Thyroid gland (tissue), 4 donors: Measurements from ENCODE around the gene JAKMIP1. TPM values are rescaled to one million over a fixed set of nuclear protein-coding genes. Genes with fewer than 3 reads are reported as not detected.

Source experiments
- DNase-seq, 2 donors: peaks; one replicate each; pipeline ENCODE4 v3.0.0-alpha.2; 2019
- H3K27ac ChIP-seq, 3 donors: fragments of 200-600 bp; sonication (generic); 1 replicate in 2 of 3; 2 replicates in 1 of 3; pipeline ENCODE4 v1.5.1; 2016 to 2019; ENCODE audit warnings: mild to moderate bottlenecking in 1 of 3, moderate library complexity in 1 of 3
- H3K27me3 ChIP-seq: fragments of 200-600 bp; sonication (generic); one replicate; pipeline ENCODE4 v1.5.1; 2019
- H3K36me3 ChIP-seq, 2 donors: fragments of 200-600 bp; sonication (generic); one replicate each; pipeline ENCODE4 v1.5.1; 2016 to 2019
- H3K4me1 ChIP-seq, 2 donors: fragments of 200-600 bp; sonication (generic); one replicate each; pipeline ENCODE4 v1.5.1; 2017 to 2019
- H3K4me3 ChIP-seq, 3 donors: fragments of 200-600 bp; sonication (generic); replicated peaks in 1 of 3; 1 replicate in 2 of 3; 2 replicates in 1 of 3; pipeline ENCODE4 v1.5.1; 2016; ENCODE audit warnings: mild to moderate bottlenecking in 1 of 3
- H3K9me3 ChIP-seq: fragments of 200-600 bp; sonication (generic); one replicate; pipeline ENCODE4 v1.5.1; 2017
- POLR2A ChIP-seq, 2 donors: fragments of 450-650 bp; IDR thresholded peaks; one replicate each; pipeline ENCODE4 v1.6.1; 2017; ENCODE audit warnings: antibody characterized with exemption in 2 of 2, mild to moderate bottlenecking in 2 of 2, moderate library complexity in 1 of 2
- WGBS, 2 donors: methylation state at CpG; one replicate each; pipeline ENCODE4 v1.1.5; 2017; 5-methylcytosine and 5-hydroxymethylcytosine counted together
- intact Hi-C: fragments of 100-400 bp; cut with DNase I; formaldehyde crosslinking; loops from one replicate; pipeline ENCODE4 v1.15.1; 2023
- total RNA-seq, 4 donors: library from RNA; depleted of rRNA; stranded (reverse); fragments of >200 nt; gene quantifications; one replicate each; pipeline ENCODE4 v1.2.3, GENCODE V29; 2016
- TF ChIP-seq, protein P1 (sequence below), 6 experiments: fragments of 200-600 bp in 3 of 6; fragments of 450-650 bp in 3 of 6; sonication (generic) in 3 of 6; IDR thresholded peaks; one replicate each; pipeline ENCODE4 v1.5.1; 2016 to 2019; ENCODE audit warnings: antibody characterized with exemption in 6 of 6, mild to moderate bottlenecking in 2 of 6, inconsistent platforms in 1 of 6, moderate library complexity in 1 of 6

JAKMIP1 gene
- total RNA-seq, 4 donors from 2014 or later, result 0.67 to 1.9 (median 1.1) TPM

DNA sequence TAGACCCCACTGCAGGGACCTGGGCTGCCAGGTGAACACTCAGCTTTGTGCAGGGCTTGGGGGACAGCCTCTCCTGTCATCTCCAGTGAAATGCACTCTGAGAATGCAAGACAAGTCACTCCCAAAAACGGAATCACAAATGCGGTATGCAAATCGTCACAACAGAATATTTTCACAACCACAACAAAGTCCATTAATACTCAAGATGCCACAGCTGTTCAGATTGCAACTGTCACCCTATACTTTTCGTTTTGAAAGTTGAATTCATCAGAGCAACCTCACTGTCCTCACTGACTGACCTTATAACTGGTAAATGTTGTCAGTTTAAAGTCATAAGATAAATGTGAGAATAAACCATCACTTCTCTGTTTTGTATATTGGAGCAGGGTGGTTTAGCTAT, 16.6 kb downstream of the JAKMIP1 start:
- WGBS, 2 donors, result 77 to 81% methylated on average over 4 of the region's 4 CpGs
- intact Hi-C loops, result no loop called here
- no peak for TF ChIP-seq POLR2A (IDR thresholded peaks at IDR 0.05)
- TF ChIP-seq, protein P1, sequence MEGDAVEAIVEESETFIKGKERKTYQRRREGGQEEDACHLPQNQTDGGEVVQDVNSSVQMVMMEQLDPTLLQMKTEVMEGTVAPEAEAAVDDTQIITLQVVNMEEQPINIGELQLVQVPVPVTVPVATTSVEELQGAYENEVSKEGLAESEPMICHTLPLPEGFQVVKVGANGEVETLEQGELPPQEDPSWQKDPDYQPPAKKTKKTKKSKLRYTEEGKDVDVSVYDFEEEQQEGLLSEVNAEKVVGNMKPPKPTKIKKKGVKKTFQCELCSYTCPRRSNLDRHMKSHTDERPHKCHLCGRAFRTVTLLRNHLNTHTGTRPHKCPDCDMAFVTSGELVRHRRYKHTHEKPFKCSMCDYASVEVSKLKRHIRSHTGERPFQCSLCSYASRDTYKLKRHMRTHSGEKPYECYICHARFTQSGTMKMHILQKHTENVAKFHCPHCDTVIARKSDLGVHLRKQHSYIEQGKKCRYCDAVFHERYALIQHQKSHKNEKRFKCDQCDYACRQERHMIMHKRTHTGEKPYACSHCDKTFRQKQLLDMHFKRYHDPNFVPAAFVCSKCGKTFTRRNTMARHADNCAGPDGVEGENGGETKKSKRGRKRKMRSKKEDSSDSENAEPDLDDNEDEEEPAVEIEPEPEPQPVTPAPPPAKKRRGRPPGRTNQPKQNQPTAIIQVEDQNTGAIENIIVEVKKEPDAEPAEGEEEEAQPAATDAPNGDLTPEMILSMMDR (IDR thresholded peaks at IDR 0.05), result no peak
- no peaks in the 10 kb centered on the region for H3K9me3 ChIP-seq
- H3K27ac ChIP-seq, result no peak overlapping the region
- no peaks in the 10 kb centered on the region for H3K4me1 ChIP-seq
- no peak overlapping the region for H3K4me3 ChIP-seq
- no peaks in the 10 kb centered on the region for H3K36me3 ChIP-seq
- H3K27me3 ChIP-seq, result no peaks in the 10 kb centered on the region
- DNase-seq, result no peak

DNA sequence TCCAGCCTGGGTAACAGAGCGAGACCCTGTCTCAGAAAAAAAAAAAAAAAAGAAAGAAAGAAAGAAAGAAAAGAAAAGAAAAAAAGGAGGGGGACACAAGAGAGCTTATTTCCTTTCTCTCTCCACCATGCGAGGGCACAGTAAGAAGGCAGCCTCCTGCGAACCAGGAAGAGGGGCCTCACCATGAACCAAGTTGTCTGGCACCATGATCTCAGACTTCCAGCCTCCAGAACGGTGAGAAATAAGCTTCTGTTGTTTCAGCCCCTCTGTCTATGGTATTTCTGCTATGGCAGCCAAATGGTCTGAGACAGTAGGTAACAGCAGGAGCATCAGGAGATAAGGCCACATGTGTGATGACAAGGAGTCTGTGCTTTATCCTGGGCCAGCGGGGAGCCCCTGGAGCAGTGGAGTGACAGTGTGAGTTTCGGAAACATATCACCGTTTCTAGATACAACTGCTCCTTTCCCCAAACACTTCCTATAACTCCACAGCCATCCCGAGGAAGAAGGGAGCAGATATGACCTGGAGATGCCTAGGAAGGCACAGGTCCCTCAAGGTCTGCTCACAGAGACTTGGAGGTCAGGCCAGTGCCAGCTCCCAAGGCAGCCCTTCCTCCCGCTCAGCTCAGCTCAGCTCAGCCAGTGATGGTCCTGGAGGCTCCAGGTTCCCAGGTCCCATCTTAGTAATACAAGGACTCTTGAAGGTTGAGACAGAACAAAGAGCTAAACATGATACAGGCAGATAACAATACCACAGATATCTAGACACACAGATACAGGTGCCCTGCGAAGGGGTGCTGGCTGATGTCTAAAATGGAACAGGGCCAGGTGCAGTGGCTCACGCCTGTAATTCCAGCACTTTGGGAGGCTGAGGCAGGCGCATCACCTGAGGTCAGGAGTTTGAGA, 17.7 kb downstream of the JAKMIP1 start:
- Histone ChIP-seq H3K36me3 (no peaks in the 10 kb centered on the region), H3K9me3 (no peaks in the 10 kb centered on the region)
- 77 to 79% methylated on average over 12 of the region's 12 CpGs for WGBS, 2 donors

DNA sequence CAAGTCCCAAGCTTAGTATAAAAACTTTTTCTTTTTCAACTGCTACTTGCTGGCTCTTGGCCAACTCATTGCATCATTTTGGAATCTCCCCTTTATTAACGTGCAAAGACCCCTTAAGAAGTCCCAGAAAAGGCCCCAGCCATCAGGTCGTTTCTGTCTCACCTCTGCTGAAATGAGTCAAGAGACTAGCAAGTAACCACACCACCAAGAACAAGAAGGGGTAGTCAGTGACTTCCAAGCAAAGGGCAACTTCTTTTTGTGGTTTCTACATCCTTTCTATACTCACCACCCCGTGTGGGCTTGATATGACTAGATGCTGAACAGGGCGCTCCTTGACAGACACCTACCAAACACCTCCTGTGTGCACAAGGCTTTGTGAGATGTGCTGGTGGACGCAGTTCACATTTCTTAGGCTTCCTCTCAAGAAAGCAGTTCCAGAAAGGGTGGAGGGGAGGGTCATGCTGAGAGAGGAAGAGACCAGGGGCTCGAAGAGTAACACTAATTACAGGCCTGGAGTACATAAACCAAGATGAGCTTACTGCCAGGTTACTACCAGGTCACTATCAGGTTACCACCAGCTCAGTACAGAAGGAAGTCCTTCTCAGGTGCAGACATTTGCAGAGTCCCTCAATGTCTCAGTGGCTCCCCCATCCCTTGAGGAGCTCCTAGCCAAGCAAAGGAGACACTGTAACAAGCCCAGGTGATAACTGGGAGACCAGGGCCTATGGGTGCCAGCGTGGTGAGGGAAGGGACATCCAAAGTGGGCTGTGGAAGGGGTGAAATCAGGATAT, 19.3 kb downstream of the JAKMIP1 start:
- 55 to 72% methylated on average over 7 of the region's 7 CpGs for WGBS, 2 donors
- no peaks in the 10 kb centered on the region for H3K9me3 ChIP-seq
- H3K27ac ChIP-seq, result no peak overlapping the region
- intact Hi-C loops, result no loop called here
- no peaks in the 10 kb centered on the region for H3K4me1 ChIP-seq
- no peaks in the 10 kb centered on the region for H3K27me3 ChIP-seq
- no peaks in the 10 kb centered on the region for H3K36me3 ChIP-seq
- DNase-seq, result no peak
- H3K4me3 ChIP-seq, result no peak overlapping the region
- no peak for TF ChIP-seq POLR2A (IDR thresholded peaks at IDR 0.05)
- TF ChIP-seq, protein P1 (IDR thresholded peaks at IDR 0.05), result no peak

More for the DNA sequence above, 17.7 kb downstream of the JAKMIP1 start:
- intact Hi-C loops, result no loop called here
- no peak overlapping the region for H3K4me3 ChIP-seq
- no peak overlapping the region for H3K27ac ChIP-seq
- H3K4me1 ChIP-seq, result no peaks in the 10 kb centered on the region
- no peaks in the 10 kb centered on the region for H3K27me3 ChIP-seq
- TF ChIP-seq, protein P1 (IDR thresholded peaks at IDR 0.05), result no peak
- no peak for TF ChIP-seq POLR2A (IDR thresholded peaks at IDR 0.05)
- no peak for DNase-seq

DNA sequence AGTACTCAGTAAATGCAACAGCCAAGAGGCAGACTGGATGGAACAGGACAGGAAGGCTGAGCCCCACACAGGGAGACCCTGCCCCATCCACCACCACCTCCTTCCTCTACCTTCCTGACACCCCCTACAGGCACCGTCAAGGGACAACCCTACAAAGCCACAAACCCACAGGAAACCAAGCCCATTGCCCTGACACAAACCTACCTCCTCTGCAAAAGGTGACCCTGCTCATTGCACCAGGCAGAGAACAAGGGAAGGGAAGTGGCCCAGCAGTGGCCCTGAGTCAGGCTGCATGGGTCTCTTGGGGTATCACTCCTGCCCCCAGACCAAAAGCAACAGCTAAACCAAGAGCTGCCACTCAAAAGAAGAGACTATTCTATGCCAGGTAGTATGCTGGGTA, 21.0 kb downstream of the JAKMIP1 start:
- Histone ChIP-seq H3K27me3 (no peaks in the 10 kb centered on the region), H3K27ac (no peak overlapping the region), H3K4me1 (no peaks in the 10 kb centered on the region), H3K4me3 (no peak overlapping the region), H3K9me3 (no peaks in the 10 kb centered on the region), H3K36me3 (no peaks in the 10 kb centered on the region)
- TF ChIP-seq, protein P1 (IDR thresholded peaks at IDR 0.05), result no peak
- TF ChIP-seq POLR2A (IDR thresholded peaks at IDR 0.05), result no peak
- no peak for DNase-seq
- intact Hi-C loops, result no loop called here
- WGBS, 2 donors, result 87 to 91% methylated on average over 1 of the region's 1 CpG

DNA sequence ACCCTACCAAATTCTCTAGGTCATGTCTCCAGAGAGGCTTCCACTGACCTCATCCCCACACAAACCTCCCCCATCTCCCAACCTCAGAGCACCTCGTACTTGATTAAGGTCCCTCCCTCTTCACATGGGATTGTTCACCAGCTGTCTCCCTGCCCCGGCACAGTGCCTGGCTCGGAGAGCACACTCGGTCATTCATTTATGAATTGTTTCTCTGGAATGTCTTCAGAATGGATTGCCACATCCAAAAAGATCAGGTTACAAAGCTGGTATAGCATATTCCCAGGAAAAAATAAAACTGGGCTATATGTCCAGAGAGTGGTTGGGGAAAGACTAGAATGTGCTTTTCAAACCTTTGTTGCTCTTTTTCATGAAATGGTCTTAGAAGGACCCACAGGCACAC, 21.6 kb downstream of the JAKMIP1 start:
- Histone ChIP-seq H3K4me1 (no peaks in the 10 kb centered on the region), H3K27ac (no peak overlapping the region), H3K27me3 (no peaks in the 10 kb centered on the region), H3K4me3 (no peak overlapping the region), H3K9me3 (no peaks in the 10 kb centered on the region), H3K36me3 (no peaks in the 10 kb centered on the region)
- intact Hi-C loops, result no loop called here
- no peak for DNase-seq
- WGBS, 2 donors, result 73 to 75% methylated on average over 4 of the region's 4 CpGs
- no peak for TF ChIP-seq POLR2A (IDR thresholded peaks at IDR 0.05)
- TF ChIP-seq, protein P1 (IDR thresholded peaks at IDR 0.05), result no peak
